Chondrocyte (in vitro differentiated cells): ENCODE data around the gene MOCOS. TPM values are rescaled to one million over a fixed set of nuclear protein-coding genes. Genes with fewer than 3 reads are reported as not detected.

Experiments used
- DNase-seq: peaks from one replicate; pipeline ENCODE4 v3.0.0; 2021; ENCODE audit warnings: mixed read lengths, low spot score
- H3K27ac Mint-ChIP-seq: one replicate; pipeline ENCODE4 v1.8.0; 2021; ENCODE audit warnings: mild to moderate bottlenecking, moderate library complexity, mixed read lengths; ENCODE audit not compliant: unreplicated experiment
- H3K27me3 Mint-ChIP-seq: 2 replicates; pipeline ENCODE4 v1.8.0; 2021; ENCODE audit warnings: low read depth, mixed read lengths
- H3K36me3 Mint-ChIP-seq: 2 replicates; pipeline ENCODE4 v1.8.0; 2021; ENCODE audit warnings: low read depth, mixed read lengths
- H3K4me1 Mint-ChIP-seq: 2 replicates; pipeline ENCODE4 v1.8.0; 2021; ENCODE audit warnings: low read depth, mild to moderate bottlenecking, mixed read lengths
- H3K4me3 Mint-ChIP-seq: one replicate; pipeline ENCODE4 v1.8.0; 2021; ENCODE audit warnings: mild to moderate bottlenecking, moderate library complexity, mixed read lengths; ENCODE audit not compliant: unreplicated experiment
- H3K9me3 Mint-ChIP-seq: 2 replicates; pipeline ENCODE4 v1.8.0; 2021; ENCODE audit warnings: low read depth, mixed read lengths
- CTCF ChIP-seq: fragments of 200-600 bp; sonication (generic); IDR thresholded peaks from 2 replicates; pipeline ENCODE4 v1.5.0; 2021; ENCODE audit warnings: antibody characterized with exemption, mild to moderate bottlenecking, moderate library complexity
- total RNA-seq: library from RNA; stranded (reverse); gene quantifications from 3 replicates; pipeline ENCODE4 v1.2.1, GENCODE V29; 2021

Gene MOCOS
- total RNA-seq, 1 donor from 2014 or later, result 13.2 TPM

GRCh38 chr18:36149514-36150289 lies 37.6 kb upstream of the MOCOS start:
- H3K27me3 Mint-ChIP-seq, result no peaks in the 10 kb centered on the region
- no peak for DNase-seq
- no peak overlapping the region for H3K27ac Mint-ChIP-seq
- H3K4me3 Mint-ChIP-seq, result no peak overlapping the region
- H3K4me1 Mint-ChIP-seq, result peaks cover 19% of the 10 kb centered on the region
- H3K36me3 Mint-ChIP-seq, result peaks cover 36% of the 10 kb centered on the region
- no peak for TF ChIP-seq CTCF
- H3K9me3 Mint-ChIP-seq, result no peaks in the 10 kb centered on the region

GRCh38 chr18:36152781-36153180 lies 34.5 kb upstream of the MOCOS start:
- Mint-ChIP-seq H3K9me3 (no peaks in the 10 kb centered on the region), H3K36me3 (peaks cover 36% of the 10 kb centered on the region), H3K27me3 (no peaks in the 10 kb centered on the region), H3K4me3 (peak overlapping the region; percentile 0), H3K4me1 (peaks cover 35% of the 10 kb centered on the region), H3K27ac (peak overlapping the region; percentile 78)
- DNase-seq, result no peak
- TF ChIP-seq CTCF, result no peak

GRCh38 chr18:36153203-36153602 lies 34.1 kb upstream of the MOCOS start:
- H3K27ac Mint-ChIP-seq, result peak overlapping the region; percentile 78
- peaks cover 35% of the 10 kb centered on the region for H3K36me3 Mint-ChIP-seq
- DNase-seq, result no peak
- no peaks in the 10 kb centered on the region for H3K27me3 Mint-ChIP-seq
- peaks cover 39% of the 10 kb centered on the region for H3K4me1 Mint-ChIP-seq
- TF ChIP-seq CTCF, result no peak
- H3K9me3 Mint-ChIP-seq, result no peaks in the 10 kb centered on the region
- H3K4me3 Mint-ChIP-seq, result peak overlapping the region; percentile 0

- TF ChIP-seq CTCF, result no peak
- H3K4me1 Mint-ChIP-seq, result peaks cover 43% of the 10 kb centered on the region
- no peaks in the 10 kb centered on the region for H3K27me3 Mint-ChIP-seq
- H3K27ac Mint-ChIP-seq, result peak overlapping the region; percentile 78
- H3K4me3 Mint-ChIP-seq, result no peak overlapping the region
- no peak for DNase-seq
- H3K9me3 Mint-ChIP-seq, result no peaks in the 10 kb centered on the region
- peaks cover 34% of the 10 kb centered on the region for H3K36me3 Mint-ChIP-seq
Measured at GRCh38 chr18:36153771-36154170, 33.5 kb upstream of the MOCOS start.

- DNase-seq, result no peak
- peak overlapping the region; percentile 93 for H3K27ac Mint-ChIP-seq
- H3K36me3 Mint-ChIP-seq, result peaks cover 36% of the 10 kb centered on the region
- H3K4me3 Mint-ChIP-seq, result no peak overlapping the region
- TF ChIP-seq CTCF, result no peak
- no peaks in the 10 kb centered on the region for H3K9me3 Mint-ChIP-seq
- H3K4me1 Mint-ChIP-seq, result peaks cover 51% of the 10 kb centered on the region
- no peaks in the 10 kb centered on the region for H3K27me3 Mint-ChIP-seq
Measured at GRCh38 chr18:36155851-36156757, 31.2 kb upstream of the MOCOS start.
